ENCODE results near the gene PEPD. TPM values are rescaled to one million over a fixed set of nuclear protein-coding genes. Genes with fewer than 3 reads are reported as not detected.

Gene PEPD
- total and polyA plus RNA-seq, 2 donors (not counting 3 experiments of a cell fraction or from before 2014, with no cell fraction given): 73.7 to 126 TPM

- Histone ChIP-seq H2AFZ (ENCODE audit: low read depth, low read length) (no peak overlapping the region), H3K9me3 (replicated peaks; ENCODE audit: control insufficient read depth, insufficient read depth, low read length) (no peaks in the 10 kb centered on the region), H3K9ac (replicated peaks; ENCODE audit: extremely low read depth, insufficient read depth, low read length) (no peak overlapping the region), H3K4me2 (ENCODE audit: insufficient read depth, low read length) (no peak overlapping the region), H3K79me2 (ENCODE audit: control insufficient read depth, insufficient read depth, low read length) (no peaks in the 10 kb centered on the region), H3K4me1 (ENCODE audit: control insufficient read depth, extremely low read depth, insufficient read depth, low read length) (no peaks in the 10 kb centered on the region), H4K20me1 (replicated peaks; ENCODE audit: control insufficient read depth, extremely low read depth, insufficient read depth, low read length) (no peaks in the 10 kb centered on the region), H3K27ac (ENCODE audit: insufficient read depth, low read depth, low read length) (no peak overlapping the region), H3K4me3 (replicated peaks in 1 of 3; ENCODE audit: insufficient read depth in 1 of 3, low read depth in 1 of 3, low read length in 3 of 3) (no peak overlapping the region), H3K9me1 (replicated peaks; ENCODE audit: control insufficient read depth, extremely low read depth, insufficient read depth, low read length) (no peaks in the 10 kb centered on the region), H3K36me3 (ENCODE audit: control insufficient read depth in 2 of 2, extremely low read depth in 1 of 2, insufficient read depth in 2 of 2, low read length in 2 of 2) (no peaks in the 10 kb centered on the region), H3K27me3 (ENCODE audit: control insufficient read depth in 2 of 2, insufficient read depth in 2 of 2, low read length in 2 of 2) (peaks cover 3 to 6% of the 10 kb centered on the region in 2 experiments)
- BruUV-seq (replicated peaks): no TSS peak
- intact Hi-C loops (cut with micrococcal nuclease) (no loop called here), dilution Hi-C loops (cut with MboI; ENCODE audit: extremely low pct_ligation_motif_present, low sequenced_read_pairs) (no loop called here)
- ChIA-PET CTCF (interaction anchor here (1.1 kb wide), 1 partner anchor 12 kb away, joined by 3 read pairs; no protein-coding TSS in a partner anchor), POLR2A (no interaction called here)
- FAIRE-seq (no peak), DNase-seq (ENCODE audit: low read depth, low spot score) (no peak)
- TF ChIP-seq POLR2A (IDR thresholded peaks at IDR 0.05; ENCODE audit: low read depth, low read length): no peak
- TF ChIP-seq EZH2 (IDR thresholded peaks at IDR 0.05; ENCODE audit: borderline replicate concordance, low read depth, low read length, severe bottlenecking): no peak
- no peak for TF ChIP-seq MYC (IDR thresholded peaks at IDR 0.05; ENCODE audit: low read depth, low read length)
- TF ChIP-seq, protein P1, sequence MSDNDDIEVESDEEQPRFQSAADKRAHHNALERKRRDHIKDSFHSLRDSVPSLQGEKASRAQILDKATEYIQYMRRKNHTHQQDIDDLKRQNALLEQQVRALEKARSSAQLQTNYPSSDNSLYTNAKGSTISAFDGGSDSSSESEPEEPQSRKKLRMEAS (IDR thresholded peaks at IDR 0.05; ENCODE audit: insufficient read depth, insufficient read length): no peak
- no peak for TF ChIP-seq POLR2AphosphoS5 (IDR thresholded peaks at IDR 0.05; ENCODE audit: insufficient read depth, low read depth, low read length)
- no peak for TF ChIP-seq FOS (IDR thresholded peaks at IDR 0.05; ENCODE audit: borderline replicate concordance, insufficient read depth, low read length)
- TF ChIP-seq JUN (IDR thresholded peaks at IDR 0.05; ENCODE audit: borderline replicate concordance, insufficient read depth, insufficient read length, low read depth): no peak
- TF ChIP-seq, protein P2, sequence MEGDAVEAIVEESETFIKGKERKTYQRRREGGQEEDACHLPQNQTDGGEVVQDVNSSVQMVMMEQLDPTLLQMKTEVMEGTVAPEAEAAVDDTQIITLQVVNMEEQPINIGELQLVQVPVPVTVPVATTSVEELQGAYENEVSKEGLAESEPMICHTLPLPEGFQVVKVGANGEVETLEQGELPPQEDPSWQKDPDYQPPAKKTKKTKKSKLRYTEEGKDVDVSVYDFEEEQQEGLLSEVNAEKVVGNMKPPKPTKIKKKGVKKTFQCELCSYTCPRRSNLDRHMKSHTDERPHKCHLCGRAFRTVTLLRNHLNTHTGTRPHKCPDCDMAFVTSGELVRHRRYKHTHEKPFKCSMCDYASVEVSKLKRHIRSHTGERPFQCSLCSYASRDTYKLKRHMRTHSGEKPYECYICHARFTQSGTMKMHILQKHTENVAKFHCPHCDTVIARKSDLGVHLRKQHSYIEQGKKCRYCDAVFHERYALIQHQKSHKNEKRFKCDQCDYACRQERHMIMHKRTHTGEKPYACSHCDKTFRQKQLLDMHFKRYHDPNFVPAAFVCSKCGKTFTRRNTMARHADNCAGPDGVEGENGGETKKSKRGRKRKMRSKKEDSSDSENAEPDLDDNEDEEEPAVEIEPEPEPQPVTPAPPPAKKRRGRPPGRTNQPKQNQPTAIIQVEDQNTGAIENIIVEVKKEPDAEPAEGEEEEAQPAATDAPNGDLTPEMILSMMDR (IDR thresholded peaks at IDR 0.05; ENCODE audit: extremely low read depth in 1 of 2, insufficient read depth in 1 of 2, low read depth in 1 of 2, low read length in 2 of 2): no peak
- TF ChIP-seq GATA2 (IDR thresholded peaks at IDR 0.05; ENCODE audit: insufficient read depth, insufficient read length, low read depth, low read length): no peak
Measured at GRCh38 chr19:33343859-33344572, 177.6 kb downstream of the PEPD start.
